ENCODE results near the gene FXYD5.
A peak's percentile ranks its signal among the peaks of the same experiment; 100 is the strongest.

Gene FXYD5

DNA sequence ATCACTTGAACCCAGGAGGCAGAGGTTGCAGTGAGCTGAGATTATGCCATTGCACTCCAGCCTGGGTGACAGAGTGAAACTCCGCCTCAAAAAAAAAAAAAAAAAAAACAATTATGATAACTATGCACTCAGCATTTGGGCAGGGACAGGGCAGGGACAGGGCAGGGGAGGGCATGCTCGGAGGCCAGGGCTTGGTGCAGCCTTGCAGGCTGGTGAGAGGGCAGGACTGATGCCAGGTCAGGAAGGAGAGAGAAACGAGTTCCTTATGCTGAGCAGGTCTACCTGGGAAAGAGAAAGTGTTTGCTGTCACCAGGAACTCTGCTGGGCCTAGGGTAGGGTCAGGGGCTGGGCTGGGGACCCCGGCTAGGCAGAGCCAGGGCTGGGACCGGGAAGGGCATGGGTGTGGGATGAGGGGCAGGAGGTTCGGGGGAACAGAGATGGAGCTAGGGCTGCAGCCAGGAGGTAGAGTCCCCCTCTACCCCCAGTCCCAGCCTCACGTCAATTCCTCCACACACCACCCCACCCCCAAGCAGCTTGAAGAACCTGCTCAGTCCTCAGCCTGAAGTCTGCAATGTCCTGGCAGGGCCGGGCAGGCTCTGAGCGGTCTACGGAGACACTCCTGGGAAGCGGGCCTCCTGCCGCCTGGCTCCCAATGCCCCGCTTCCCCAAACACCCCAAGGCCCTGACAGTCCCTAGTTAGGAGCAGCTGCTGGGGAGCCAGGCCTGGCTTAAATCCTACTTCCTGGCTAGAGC is 36.1 kb upstream of the FXYD5 start:
- TF ChIP-seq Cebpa-rat (IDR thresholded peaks at IDR 0.05): no peak
- no peak overlapping the region for H3K4me3 ChIP-seq
- no peaks in the 10 kb centered on the region for H3K36me3 ChIP-seq
- peaks cover 50 to 71% (median 63%) of the 10 kb centered on the region in 10 experiments for H3K4me1 ChIP-seq
- H3K27ac ChIP-seq: peak overlapping the region in 2 of 11 experiments; percentile 14 to 48; a peak in 4 of 22 replicates
- no peaks in the 10 kb centered on the region for H3K27me3 ChIP-seq
- H3K9ac ChIP-seq: no peak overlapping the region
- H3K9me3 ChIP-seq (replicated peaks in 1 of 11): no peaks in the 10 kb centered on the region
- peak overlapping the region; percentile 19 to 79 (median 61); a peak in 16 of 22 replicates for H3K4me2 ChIP-seq
- no peaks in the 10 kb centered on the region for H4K20me1 ChIP-seq

DNA sequence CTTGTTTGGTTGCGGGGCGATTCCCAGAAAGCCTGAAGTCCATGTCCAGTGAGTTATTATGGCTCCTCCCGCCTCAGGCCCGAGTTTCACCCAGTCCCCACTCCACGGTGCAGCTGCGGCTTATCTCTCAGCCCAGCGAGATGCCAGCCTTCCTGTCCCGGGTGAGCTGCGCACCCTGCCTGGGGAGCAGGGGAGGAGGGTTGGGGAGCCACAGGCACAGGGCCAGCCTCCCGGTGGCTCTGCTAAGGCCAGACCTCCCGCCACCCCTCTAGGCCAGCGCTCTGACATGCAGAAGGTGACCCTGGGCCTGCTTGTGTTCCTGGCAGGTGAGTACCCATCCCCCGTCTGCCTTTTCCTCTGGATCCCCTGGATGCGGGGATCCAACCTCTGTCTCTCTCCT is 35.4 kb upstream of the FXYD5 start:
- H3K9ac ChIP-seq: no peak overlapping the region
- H4K20me1 ChIP-seq: no peaks in the 10 kb centered on the region
- H3K36me3 ChIP-seq: no peaks in the 10 kb centered on the region
- H3K27ac ChIP-seq: peak overlapping the region in 2 of 11 experiments; percentile 14 to 48; a peak in 4 of 22 replicates
- H3K4me1 ChIP-seq: peaks cover 57 to 76% (median 70%) of the 10 kb centered on the region in 10 experiments
- H3K9me3 ChIP-seq (replicated peaks in 1 of 11): no peaks in the 10 kb centered on the region
- H3K4me2 ChIP-seq: peak overlapping the region; percentile 19 to 79 (median 61); a peak in 18 of 22 replicates
- TF ChIP-seq Cebpa-rat (IDR thresholded peaks at IDR 0.05): no peak
- no peak overlapping the region for H3K4me3 ChIP-seq
- H3K27me3 ChIP-seq: no peaks in the 10 kb centered on the region; a peak in 1 of 22 replicates

DNA sequence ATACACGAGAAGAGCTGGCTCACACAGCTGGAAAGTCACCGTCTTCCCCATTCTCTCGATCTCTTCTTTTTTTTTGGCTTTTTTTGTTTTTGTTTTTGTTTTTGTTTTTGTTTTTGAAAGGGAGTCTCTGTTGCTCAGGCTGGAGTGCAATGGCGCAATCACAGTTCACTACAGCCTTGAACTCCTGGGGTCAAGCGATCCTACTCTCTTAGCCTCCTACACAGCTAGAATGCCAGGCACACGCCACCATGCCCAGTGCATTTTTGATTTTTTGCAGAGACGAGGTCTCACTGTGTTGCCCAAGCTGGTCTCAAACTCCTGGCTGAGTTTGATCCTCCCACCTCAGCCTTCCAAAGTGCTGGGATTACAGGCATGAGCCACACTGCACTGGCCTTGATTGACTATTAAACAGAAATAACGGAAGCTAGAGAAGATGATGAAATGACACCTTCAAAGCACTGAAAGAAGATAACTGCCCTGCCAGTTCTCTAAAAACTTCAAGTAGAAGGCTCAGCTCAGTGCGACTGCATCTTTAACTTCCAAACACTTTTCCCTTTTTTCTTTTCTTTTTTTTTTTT is 34.9 kb upstream of the FXYD5 start:
- Histone ChIP-seq H3K9ac (no peak overlapping the region), H3K4me1 (peaks cover 57 to 76% (median 70%) of the 10 kb centered on the region in 10 experiments)

DNA sequence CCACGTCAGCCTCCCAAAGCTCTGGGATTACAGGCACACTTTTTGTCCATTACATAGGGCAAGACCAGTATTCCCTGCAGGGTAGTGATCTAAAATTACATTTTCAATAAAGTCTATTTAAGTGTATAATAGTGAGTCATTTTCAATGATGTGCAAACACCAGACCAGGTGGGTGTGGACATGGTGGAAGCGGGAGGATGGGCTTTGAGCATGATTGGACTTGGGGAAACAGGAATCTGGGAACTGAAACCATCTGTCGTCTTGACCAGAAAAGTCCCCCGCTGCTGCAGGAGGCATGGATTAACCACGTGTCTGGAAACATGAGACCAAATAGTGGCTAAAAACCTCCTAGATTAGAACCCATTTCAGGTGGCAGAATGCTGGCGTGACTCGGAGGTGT is 34.0 kb upstream of the FXYD5 start:
- no peaks in the 10 kb centered on the region; a peak in 1 of 22 replicates for H3K27me3 ChIP-seq
- H3K4me2 ChIP-seq: peak overlapping the region; percentile 31 to 91 (median 71)
- H3K27ac ChIP-seq: peak overlapping the region in 7 of 11 experiments; percentile 27 to 57 (median 41); a peak in 13 of 22 replicates
- 0 out of 22 replicates have a peak overlapping the region, but pooled peaks of 1 of the 11 experiments have one; percentile 27 for H3K9ac ChIP-seq
- H3K4me3 ChIP-seq: no peak overlapping the region
- H3K36me3 ChIP-seq: no peaks in the 10 kb centered on the region
- H3K4me1 ChIP-seq: peaks cover 59 to 79% (median 72%) of the 10 kb centered on the region in 10 experiments
- H3K9me3 ChIP-seq (replicated peaks in 1 of 11): no peaks in the 10 kb centered on the region
- no peaks in the 10 kb centered on the region for H4K20me1 ChIP-seq
- TF ChIP-seq Cebpa-rat (IDR thresholded peaks at IDR 0.05): no peak

More for the DNA sequence above, 34.9 kb upstream of the FXYD5 start:
- no peak for TF ChIP-seq Cebpa-rat (IDR thresholded peaks at IDR 0.05)
- H3K27me3 ChIP-seq: no peaks in the 10 kb centered on the region; a peak in 1 of 22 replicates
- peak overlapping the region in 6 of 11 experiments; percentile 11 to 57 (median 44); a peak in 6 of 22 replicates for H3K27ac ChIP-seq
- H4K20me1 ChIP-seq: no peaks in the 10 kb centered on the region
- H3K4me3 ChIP-seq: no peak overlapping the region
- no peaks in the 10 kb centered on the region for H3K36me3 ChIP-seq
- no peaks in the 10 kb centered on the region for H3K9me3 ChIP-seq (replicated peaks in 1 of 11)
- peak overlapping the region; percentile 31 to 91 (median 71); a peak in 19 of 22 replicates for H3K4me2 ChIP-seq

DNA sequence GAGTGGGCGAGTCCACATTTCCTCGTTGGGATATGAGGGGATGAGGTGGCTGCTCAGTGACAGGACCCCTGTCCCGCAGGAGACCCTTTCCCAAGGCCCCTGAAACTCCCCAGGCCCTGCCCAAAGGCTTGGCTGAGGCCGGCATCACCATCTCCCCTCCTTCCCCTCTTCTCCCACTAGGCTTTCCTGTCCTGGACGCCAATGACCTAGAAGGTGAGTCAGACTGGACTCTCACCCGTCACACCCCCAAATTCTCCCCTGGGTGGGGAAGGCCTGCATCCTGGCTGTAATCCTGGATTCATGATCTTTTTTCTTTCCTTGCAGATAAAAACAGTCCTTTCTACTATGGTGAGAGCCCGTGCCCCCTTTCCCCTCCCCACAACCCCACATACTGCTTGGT is 33.6 kb upstream of the FXYD5 start:
- Histone ChIP-seq H3K4me3 (no peak overlapping the region), H4K20me1 (no peaks in the 10 kb centered on the region), H3K27me3 (no peaks in the 10 kb centered on the region; a peak in 1 of 22 replicates), H3K4me1 (peaks cover 59 to 83% (median 75%) of the 10 kb centered on the region in 10 experiments), H3K9me3 (replicated peaks in 1 of 11) (no peaks in the 10 kb centered on the region), H3K36me3 (no peaks in the 10 kb centered on the region), H3K27ac (peak overlapping the region in 6 of 11 experiments; percentile 17 to 54 (median 35); a peak in 12 of 22 replicates), H3K9ac (0 out of 22 replicates have a peak overlapping the region, but pooled peaks of 1 of the 11 experiments have one; percentile 27), H3K4me2 (peak overlapping the region; percentile 31 to 91 (median 71))
- TF ChIP-seq Cebpa-rat (IDR thresholded peaks at IDR 0.05): no peak

DNA sequence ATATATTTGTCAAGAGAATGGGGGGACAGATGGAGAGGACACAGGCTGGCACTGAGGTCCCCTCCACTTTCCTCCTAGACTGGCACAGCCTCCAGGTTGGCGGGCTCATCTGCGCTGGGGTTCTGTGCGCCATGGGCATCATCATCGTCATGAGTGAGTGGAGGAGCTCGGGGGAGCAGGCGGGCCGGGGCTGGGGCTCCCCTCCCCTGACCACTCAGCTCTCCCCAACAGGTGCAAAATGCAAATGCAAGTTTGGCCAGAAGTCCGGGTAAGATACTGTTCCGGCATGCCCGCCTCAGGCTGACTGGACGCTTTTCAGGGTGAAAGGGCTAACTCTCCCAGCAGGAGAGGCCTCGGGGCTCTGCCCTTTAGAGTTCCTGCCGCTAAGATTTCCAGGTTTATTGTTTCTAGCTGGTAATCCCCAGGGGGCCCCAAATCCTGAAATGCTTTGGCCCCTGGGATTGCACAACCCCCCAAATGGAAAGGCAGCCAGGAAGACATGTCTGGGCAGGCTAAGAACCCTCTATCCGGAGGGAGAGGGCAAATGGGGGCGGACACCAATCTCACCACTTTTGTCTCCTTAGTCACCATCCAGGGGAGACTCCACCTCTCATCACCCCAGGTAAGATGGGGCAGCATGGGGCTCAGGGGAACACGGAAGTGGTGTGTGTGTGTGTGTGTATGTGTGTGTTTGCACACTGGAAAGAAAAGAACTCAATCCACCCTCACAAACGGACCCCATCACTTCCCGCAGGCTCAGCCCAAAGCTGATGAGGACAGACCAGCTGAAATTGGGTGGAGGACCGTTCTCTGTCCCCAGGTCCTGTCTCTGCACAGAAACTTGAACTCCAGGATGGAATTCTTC is 31.6 kb upstream of the FXYD5 start:
- no peaks in the 10 kb centered on the region for H3K36me3 ChIP-seq
- peak overlapping the region in 2 of 11 experiments; percentile 11 to 63; a peak in 1 of 22 replicates for H3K9ac ChIP-seq
- H3K27me3 ChIP-seq: no peaks in the 10 kb centered on the region; a peak in 1 of 22 replicates
- H3K9me3 ChIP-seq (replicated peaks in 1 of 11): no peaks in the 10 kb centered on the region
- no peak overlapping the region for H3K27ac ChIP-seq
- H3K4me3 ChIP-seq: no peak overlapping the region
- no peaks in the 10 kb centered on the region for H4K20me1 ChIP-seq
- H3K4me2 ChIP-seq: peak overlapping the region; percentile 60 to 91 (median 78)
- peaks cover 59 to 89% (median 83%) of the 10 kb centered on the region in 10 experiments for H3K4me1 ChIP-seq
- TF ChIP-seq Cebpa-rat (IDR thresholded peaks at IDR 0.05): no peak; a peak in 1 of 22 replicates

DNA sequence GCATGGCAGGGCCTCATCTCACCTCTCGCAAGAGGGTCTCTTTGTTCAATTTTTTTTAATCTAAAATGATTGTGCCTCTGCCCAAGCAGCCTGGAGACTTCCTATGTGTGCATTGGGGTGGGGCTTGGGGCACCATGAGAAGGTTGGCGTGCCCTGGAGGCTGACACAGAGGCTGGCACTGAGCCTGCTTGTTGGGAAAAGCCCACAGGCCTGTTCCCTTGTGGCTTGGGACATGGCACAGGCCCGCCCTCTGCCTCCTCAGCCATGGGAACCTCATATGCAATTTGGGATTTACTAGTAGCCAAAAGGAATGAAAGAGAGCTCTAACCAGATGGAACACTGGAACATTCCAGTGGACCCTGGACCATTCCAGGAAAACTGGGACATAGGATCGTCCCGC is 31.0 kb upstream of the FXYD5 start:
- H3K9me3 ChIP-seq (replicated peaks in 1 of 11): no peaks in the 10 kb centered on the region
- no peaks in the 10 kb centered on the region for H4K20me1 ChIP-seq
- peaks cover 57 to 86% (median 81%) of the 10 kb centered on the region in 10 experiments for H3K4me1 ChIP-seq
- H3K9ac ChIP-seq: peak overlapping the region in 3 of 11 experiments; percentile 11 to 63 (median 52); a peak in 3 of 22 replicates
- H3K4me3 ChIP-seq: peak overlapping the region in 2 of 10 experiments; percentile 56 to 60; a peak in 3 of 20 replicates
- 0 out of 22 replicates have a peak overlapping the region, but pooled peaks of 2 of the 11 experiments have one; percentile 44 to 55 for H3K27ac ChIP-seq
- TF ChIP-seq Cebpa-rat (IDR thresholded peaks at IDR 0.05): no peak
- H3K27me3 ChIP-seq: no peaks in the 10 kb centered on the region; a peak in 1 of 22 replicates
- H3K4me2 ChIP-seq: peak overlapping the region; percentile 60 to 91 (median 78)
- H3K36me3 ChIP-seq: no peaks in the 10 kb centered on the region
